Cerebellar cortex (tissue), 1 donor: ENCODE measurements around the gene ZBED6.

Source experiments
- DNase-seq: peaks from one replicate; pipeline ENCODE4 v3.0.0-alpha.2; 2015; ENCODE audit warnings: low spot score

ZBED6 gene

DNA sequence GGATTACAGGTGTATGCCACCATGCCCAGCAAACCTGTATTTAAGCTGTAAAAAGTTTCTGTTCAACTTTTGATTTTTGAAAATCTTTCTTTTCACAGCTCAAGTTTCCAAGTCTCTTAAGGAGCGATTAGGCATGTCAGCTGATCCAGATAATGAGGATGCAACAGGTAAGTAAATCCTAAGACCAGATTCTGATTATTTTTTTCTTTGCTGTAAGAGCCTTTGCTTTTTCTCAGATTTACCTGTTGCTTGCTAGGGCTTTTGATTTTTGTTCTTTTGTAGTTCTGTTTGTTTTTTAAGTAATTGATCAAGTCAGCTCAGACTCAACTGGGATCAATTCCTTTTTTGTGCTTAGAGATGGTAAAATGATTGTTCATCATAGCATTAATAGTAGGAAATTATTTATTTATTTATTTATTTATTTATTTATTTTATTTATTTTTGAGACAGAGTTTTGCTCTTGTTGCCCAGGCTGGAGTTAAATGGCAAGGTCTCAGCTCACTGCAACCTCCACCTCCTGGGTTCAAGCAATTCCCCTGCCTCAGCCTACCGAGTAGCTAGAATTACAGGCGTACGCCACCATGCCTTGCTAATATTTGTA is 44.9 kb downstream of the ZBED6 start:
- no peak for DNase-seq

DNA sequence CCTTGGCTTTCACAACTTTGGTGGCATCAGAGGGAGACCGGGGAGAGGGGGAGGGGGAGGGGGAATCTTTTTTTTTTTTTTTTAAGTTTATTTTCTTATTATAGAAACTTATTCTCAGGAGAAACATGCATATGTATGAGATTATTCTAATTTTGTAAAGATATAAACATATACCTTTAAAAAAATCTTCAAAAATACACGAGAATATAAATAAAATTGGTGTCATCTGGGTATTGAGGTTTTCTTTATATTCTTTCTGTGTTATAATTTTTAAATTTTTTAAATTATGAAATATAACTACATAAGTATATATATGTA is 47.1 kb downstream of the ZBED6 start:
- DNase-seq = no peak

DNA sequence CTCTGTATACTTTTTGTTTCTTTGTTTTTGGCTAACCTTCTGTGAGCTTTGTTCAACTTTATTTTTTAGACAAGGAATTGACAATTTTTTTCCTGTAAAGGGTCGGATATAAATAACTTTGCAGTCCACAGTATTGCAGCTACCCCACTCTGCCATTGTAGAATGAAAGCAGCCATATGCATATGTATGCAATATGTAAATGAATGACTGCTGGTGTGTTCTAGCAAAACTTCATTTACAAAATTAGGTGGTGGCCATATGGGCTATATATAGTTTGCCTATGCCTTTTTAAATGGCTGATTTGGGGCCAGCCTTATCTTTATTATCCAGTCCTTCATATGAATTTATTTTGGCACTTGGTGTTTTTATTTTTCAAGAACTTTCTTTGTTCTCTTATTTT is 48.0 kb downstream of the ZBED6 start:
- no peak for DNase-seq
